Measurements from ENCODE around the gene GDPD3. TPM values are rescaled to one million over a fixed set of nuclear protein-coding genes. Genes with fewer than 3 reads are reported as not detected.

The GDPD3 gene
- total and polyA plus RNA-seq, 2 experiments from 2014 or later: 0.94 to 1.4 TPM

DNA sequence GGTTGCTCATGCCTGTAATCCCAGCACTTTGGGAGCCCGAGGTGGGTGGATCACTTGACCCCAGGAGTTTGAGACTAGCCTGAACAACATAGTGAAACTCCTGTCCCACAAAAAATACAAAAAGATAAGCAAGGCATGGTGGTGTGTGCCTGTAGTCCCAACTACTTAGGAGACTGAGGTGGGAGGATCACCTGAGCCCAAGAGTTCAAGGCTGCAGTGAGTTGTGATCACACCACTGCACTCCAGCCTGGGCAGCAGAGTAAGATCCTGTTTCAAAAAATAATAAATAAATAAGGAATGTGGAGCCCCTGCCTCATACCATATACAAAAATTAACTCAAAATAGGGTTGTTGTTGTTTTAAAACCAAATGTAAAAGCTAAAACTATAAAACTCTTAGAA is 43.9 kb upstream of the GDPD3 start:
- Histone ChIP-seq H3K36me3 (ENCODE audit: insufficient read depth) (no peaks in the 10 kb centered on the region), H4K20me1 (replicated peaks; ENCODE audit: insufficient read depth) (no peaks in the 10 kb centered on the region), H3K79me2 (replicated peaks; ENCODE audit: insufficient read depth) (no peaks in the 10 kb centered on the region), H3K9me2 (ENCODE audit: insufficient read depth) (0 out of 2 replicates have a peak, but pooled peaks cover 5% of the 10 kb centered on the region), H3K27me3 (ENCODE audit: insufficient read depth) (no peaks in the 10 kb centered on the region), H3K4me2 (no peak overlapping the region), H2AFZ (no peak overlapping the region), H3K4me1 (ENCODE audit: insufficient read depth) (no peaks in the 10 kb centered on the region), H3K4me3 (no peak overlapping the region), H3K27ac (ENCODE audit: low read depth) (no peak overlapping the region), H3F3A (replicated peaks; ENCODE audit: low read depth) (no peaks in the 10 kb centered on the region)
- Mint-ChIP-seq H3K36me3 (ENCODE audit: low read depth) (no peaks in the 10 kb centered on the region; the same call in 2 of the 3 replicates), H3K4me3 (no peak overlapping the region), H3K4me1 (no peaks in the 10 kb centered on the region), H3K9me3 (peaks cover 11% of the 10 kb centered on the region; the same call in 2 of the 3 replicates), H3K27me3 (ENCODE audit: insufficient read depth, low read depth, poor library complexity) (peaks cover 7% of the 10 kb centered on the region), H3K27ac (no peak overlapping the region)
- ATAC-seq (no peak), DNase-seq (ENCODE audit: low spot score) (no peak)
- no peak for TF ChIP-seq REST (IDR thresholded peaks at IDR 0.05; ENCODE audit: unreplicated experiment)
- TF ChIP-seq NANOG (IDR thresholded peaks at IDR 0.05; ENCODE audit: borderline replicate concordance): no peak
- no peak for TF ChIP-seq POLR2AphosphoS5 (IDR thresholded peaks at IDR 0.05; ENCODE audit: low read depth)
- TF ChIP-seq ETS1 (IDR thresholded peaks at IDR 0.05): no peak

DNA sequence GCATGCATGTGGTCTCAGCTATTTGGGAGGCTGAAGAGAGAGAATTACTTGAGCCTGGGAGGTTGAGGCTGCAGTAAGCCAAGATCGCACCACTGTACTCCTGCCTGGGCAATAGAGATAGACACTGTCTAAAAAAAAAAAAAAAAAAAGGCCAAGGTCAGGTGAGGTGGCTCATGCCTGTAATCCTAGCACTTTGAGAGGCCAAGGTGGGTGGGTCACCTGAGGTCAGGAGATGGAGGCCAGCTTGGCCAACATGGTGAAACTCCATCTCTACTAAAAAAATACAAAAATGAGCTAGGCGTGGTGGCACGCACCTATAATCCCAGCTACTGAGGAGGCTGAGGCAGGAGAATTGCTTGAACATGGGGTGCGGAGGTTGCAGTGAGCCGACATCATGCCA is 41.9 kb upstream of the GDPD3 start:
- Histone ChIP-seq H4K20me1 (replicated peaks; ENCODE audit: insufficient read depth) (no peaks in the 10 kb centered on the region), H3K27me3 (ENCODE audit: insufficient read depth) (no peaks in the 10 kb centered on the region), H3K79me2 (replicated peaks; ENCODE audit: insufficient read depth) (no peaks in the 10 kb centered on the region), H3K36me3 (ENCODE audit: insufficient read depth) (no peaks in the 10 kb centered on the region), H3K4me2 (no peak overlapping the region), H3F3A (replicated peaks; ENCODE audit: low read depth) (no peaks in the 10 kb centered on the region), H3K9me2 (ENCODE audit: insufficient read depth) (0 out of 2 replicates have a peak, but pooled peaks cover 5% of the 10 kb centered on the region), H2AFZ (no peak overlapping the region), H3K27ac (ENCODE audit: low read depth) (no peak overlapping the region), H3K4me3 (no peak overlapping the region), H3K4me1 (ENCODE audit: insufficient read depth) (no peaks in the 10 kb centered on the region)
- H3K4me1 Mint-ChIP-seq: no peaks in the 10 kb centered on the region
- H3K9me3 Mint-ChIP-seq: peaks cover 11% of the 10 kb centered on the region; the same call in 2 of the 3 replicates
- peaks cover 12% of the 10 kb centered on the region for H3K27me3 Mint-ChIP-seq (ENCODE audit: insufficient read depth, low read depth, poor library complexity)
- H3K27ac Mint-ChIP-seq: no peak overlapping the region
- DNase-seq (ENCODE audit: low spot score) (no peak), ATAC-seq (no peak)
- no peak overlapping the region for H3K4me3 Mint-ChIP-seq
- H3K36me3 Mint-ChIP-seq (ENCODE audit: low read depth): no peaks in the 10 kb centered on the region; the same call in 2 of the 3 replicates
- TF ChIP-seq ZNF331 (CRISPR knock-in tag; IDR thresholded peaks at IDR 0.05; ENCODE audit: low read depth) (no peak), JUNB (IDR thresholded peaks at IDR 0.05; ENCODE audit: unreplicated experiment) (no peak), STAT1 (IDR thresholded peaks at IDR 0.05; ENCODE audit: unreplicated experiment) (no peak), ZNF462 (CRISPR knock-in tag; IDR thresholded peaks at IDR 0.05) (no peak)
